HG02870 (cell line): ENCODE measurements around the gene GSDME.
"Not testable (repeated sequence)": the region's sequence is repeated elsewhere in the genome, so short reads cannot be mapped to it uniquely, and the experiment has no call there.

Experiments used
- ATAC-seq: cut with Tn5 transposase; IDR thresholded peaks from one replicate; pipeline ENCODE4 v1.9.1; 2021; ENCODE audit warnings: mild to moderate bottlenecking, moderate library complexity; ENCODE audit not compliant: unreplicated experiment

GSDME gene

GRCh38 chr7:24742506-24743162 lies 14.6 kb downstream of the GSDME start:
- ATAC-seq: no peak

- no peak for ATAC-seq
Measured at GRCh38 chr7:24741679-24742505, 15.4 kb downstream of the GSDME start.

- ATAC-seq: no peak
Measured at GRCh38 chr7:24740871-24741270, 16.4 kb downstream of the GSDME start.

DNA sequence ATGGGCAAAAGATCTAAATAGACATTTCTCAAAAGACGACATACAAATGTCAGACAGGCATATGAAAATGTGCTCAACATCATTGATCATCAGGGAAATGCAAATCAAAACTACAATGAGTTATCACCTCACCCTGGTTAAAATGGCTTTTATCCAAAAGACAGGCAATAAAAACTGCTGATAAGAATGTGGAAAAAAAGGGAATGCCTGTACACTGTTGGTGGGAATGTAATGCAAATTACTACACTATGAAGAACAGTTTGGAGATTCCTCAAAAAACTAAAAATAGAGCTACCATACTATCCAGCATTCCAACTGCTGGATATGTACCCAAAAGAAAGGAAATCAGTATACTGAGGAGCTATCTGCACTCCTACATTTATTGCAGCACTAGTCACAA lies 18.0 kb downstream of the GSDME start:
- ATAC-seq: no peak

GRCh38 chr7:24738577-24738976 lies 18.7 kb downstream of the GSDME start:
- ATAC-seq: no peak

DNA sequence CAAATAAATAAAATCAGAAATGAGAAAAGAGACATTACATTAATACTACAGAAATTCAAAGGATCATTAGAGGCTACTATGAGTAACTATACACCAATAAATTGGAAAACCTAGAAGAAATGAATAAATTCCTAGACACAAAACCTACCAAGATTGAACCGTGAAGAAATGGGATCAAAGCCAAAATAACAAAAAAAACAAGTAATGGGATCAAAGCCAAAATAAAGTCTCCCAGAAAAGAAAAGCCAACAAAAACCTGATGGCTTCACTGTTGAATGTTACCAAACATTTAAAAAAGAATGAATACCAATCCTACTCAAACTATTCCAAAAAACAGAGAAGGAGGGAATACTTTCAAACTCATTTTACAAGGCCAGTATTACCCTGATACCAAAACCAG lies 20.0 kb downstream of the GSDME start:
- ATAC-seq: no peak

DNA sequence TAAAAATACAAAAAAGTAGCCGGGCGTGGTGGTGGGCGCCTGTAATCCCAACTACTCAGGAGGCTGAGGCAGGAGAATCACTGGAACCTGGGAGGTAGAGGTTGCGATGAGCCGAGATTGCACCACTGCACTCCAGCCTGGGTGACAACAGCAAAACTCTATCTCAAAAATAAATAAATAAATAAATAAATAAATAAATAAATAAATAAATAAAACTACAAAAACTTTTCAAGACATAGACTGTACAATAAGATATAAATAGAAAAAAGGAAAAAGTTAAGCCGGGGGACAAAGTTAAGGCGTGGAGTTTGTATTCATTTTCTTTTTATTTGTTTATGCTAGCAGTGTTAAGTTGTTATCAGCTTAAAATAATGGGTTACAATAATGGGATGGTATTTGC lies 21.7 kb downstream of the GSDME start:
- ATAC-seq: not testable (repeated sequence)

DNA sequence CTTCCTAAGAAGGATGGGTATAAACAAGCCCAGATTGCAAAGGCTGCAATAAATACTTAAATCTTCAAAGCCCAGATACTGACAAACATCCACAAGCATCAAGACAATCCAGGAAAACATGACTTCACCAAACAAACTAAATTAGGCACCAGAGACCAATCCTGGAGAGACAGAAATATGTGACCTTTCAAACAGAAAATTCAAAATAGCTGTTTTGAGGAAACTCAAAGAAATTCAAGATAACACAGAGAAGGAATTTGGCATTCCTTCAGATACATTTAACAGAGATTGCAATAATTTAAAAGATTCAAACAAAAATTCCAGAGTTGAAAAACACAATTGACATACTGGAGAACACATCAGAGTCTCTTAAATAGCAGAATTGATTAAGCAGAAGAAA lies 23.0 kb downstream of the GSDME start:
- no peak for ATAC-seq

DNA sequence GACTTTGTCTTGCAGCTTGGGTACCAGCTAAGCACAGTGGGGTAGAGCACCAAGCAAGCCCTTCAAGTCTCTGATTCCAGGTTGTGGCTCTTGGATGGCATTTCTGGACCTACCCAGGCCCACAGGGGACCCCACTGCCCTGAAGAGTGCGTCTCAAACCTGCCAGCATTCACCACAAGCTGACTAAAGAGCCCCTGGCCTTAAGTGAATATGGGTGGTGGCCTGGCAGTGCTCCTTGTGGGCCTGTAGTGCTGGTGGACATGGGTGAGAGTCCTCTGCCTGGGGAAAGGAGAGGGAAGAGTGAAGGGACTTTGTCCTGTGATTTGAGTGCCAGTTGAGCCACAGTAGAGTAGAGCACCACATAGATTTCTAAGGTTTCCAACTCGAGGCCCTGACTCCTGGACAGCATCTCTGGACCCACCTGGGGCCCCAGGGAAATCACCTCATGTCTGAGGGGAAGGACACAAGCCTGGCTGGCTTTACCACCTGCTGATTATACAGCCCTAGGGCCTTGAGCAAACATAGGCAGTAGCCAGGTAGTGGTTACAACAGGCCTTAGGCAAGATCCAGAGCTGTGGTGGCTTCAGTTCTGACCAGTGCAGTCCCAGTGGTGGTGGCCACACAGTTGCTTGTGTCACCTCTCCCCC lies 23.7 kb downstream of the GSDME start:
- peak; percentile 26 for ATAC-seq

GRCh38 chr7:24732646-24733413 lies 24.4 kb downstream of the GSDME start:
- peak; percentile 63 for ATAC-seq

DNA sequence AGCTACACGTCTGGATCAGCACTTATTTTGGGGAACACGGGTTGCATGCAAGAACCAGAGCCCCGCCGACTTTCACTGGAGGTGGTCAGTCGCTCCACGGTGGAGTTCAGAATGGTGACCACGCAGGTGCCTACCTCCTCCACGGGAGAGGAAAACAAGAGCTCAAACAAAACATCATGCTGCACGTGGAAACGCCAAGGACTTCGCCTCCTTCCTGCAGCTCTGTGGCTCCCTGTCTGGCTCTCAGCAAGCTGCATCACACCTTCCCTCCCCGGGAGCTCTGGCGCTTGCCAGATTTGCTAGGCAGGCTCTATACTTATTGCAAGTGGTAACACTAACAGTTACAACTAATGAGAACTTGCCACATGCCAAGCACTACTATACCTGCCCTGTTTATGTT lies 26.0 kb downstream of the GSDME start:
- no peak for ATAC-seq

DNA sequence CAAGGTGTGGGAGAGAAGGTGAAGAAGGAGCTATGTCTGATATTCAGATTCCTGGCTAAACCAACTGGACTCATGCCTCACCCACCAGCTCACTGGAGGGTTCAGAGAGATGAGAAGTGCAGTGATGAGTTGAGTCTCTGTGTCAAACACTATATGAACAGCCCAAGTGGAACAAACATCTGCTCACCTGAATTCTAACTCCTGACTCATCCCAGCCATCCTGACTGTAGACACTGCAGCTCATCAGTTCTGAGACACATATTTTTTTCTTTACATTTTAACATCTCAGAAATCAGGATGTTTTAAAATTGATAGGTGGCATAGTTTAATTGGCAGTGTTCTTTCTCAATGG lies 27.3 kb downstream of the GSDME start:
- no peak for ATAC-seq

DNA sequence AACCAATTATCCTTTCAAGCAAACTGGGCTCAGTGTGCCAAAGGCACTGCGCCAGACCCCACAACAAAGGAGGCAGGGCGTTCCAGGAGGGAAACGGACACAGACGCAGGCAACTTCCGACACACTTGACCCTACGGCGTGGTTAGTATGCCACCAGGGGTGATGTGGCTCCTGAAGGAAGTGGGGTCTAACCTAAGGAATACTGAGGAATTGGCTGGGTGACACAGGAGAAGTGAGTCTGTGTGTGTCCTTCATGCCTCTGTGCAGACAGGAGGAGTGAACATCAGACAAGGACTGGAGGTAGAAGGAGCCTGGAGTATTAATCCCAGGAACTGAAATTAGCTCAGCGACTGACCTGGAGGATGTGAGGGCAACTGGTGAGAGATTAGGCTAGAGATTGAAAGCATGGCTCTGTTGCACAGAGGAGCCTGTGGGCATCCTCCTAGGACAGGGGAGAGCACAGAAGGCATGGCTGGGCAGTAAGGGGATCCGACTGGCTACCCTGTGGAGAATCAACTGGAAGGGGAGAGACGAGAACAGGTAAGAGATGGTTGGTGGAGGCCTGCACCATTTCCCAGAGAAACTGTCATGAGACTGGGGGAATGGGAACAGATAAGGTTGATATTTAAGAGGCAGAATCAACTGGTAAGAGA lies 27.8 kb downstream of the GSDME start:
- ATAC-seq: no peak

DNA sequence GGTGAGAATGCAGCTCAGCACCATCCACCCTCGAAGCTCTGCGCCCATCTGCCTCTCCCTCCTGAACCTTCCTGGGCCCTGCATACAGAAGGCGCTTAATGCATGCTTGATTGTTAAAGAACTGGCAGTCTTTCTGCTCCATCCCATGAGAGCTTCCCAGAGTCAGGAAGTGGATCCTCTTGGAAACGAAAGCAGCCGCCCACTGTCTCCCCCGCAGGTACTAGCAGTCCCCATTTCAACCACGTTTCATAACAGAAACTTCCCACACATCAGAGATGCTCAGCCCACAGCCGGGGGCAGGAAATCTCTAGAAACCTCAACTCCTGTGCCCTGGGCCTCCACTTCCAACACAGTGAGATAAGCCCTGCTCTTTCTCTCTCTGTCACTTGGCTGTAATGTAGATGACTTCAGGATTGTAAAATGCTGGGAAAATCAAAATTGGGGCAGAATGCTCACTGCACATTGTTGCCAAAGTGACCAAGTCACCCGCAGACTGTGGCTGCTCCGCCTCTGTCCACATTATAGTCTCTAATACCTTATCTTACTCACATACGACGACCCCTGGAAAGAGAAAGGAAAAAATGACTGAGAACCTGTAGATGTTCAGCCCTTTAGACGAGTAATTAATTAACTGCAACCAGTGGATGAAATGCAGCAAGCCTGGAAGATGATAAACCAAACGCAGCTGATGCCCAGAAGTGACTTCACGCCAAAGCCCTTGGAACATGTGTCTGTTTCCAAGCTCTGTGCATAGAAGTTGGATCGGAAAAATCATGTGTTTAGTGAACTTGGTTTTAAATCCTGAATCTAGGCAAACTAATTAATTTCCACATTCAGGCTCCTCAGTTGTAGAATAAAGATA lies 28.5 kb downstream of the GSDME start:
- ATAC-seq: peak; percentile 37

- no peak for ATAC-seq
Measured at GRCh38 chr7:24728121-24728500, 29.2 kb downstream of the GSDME start.

DNA sequence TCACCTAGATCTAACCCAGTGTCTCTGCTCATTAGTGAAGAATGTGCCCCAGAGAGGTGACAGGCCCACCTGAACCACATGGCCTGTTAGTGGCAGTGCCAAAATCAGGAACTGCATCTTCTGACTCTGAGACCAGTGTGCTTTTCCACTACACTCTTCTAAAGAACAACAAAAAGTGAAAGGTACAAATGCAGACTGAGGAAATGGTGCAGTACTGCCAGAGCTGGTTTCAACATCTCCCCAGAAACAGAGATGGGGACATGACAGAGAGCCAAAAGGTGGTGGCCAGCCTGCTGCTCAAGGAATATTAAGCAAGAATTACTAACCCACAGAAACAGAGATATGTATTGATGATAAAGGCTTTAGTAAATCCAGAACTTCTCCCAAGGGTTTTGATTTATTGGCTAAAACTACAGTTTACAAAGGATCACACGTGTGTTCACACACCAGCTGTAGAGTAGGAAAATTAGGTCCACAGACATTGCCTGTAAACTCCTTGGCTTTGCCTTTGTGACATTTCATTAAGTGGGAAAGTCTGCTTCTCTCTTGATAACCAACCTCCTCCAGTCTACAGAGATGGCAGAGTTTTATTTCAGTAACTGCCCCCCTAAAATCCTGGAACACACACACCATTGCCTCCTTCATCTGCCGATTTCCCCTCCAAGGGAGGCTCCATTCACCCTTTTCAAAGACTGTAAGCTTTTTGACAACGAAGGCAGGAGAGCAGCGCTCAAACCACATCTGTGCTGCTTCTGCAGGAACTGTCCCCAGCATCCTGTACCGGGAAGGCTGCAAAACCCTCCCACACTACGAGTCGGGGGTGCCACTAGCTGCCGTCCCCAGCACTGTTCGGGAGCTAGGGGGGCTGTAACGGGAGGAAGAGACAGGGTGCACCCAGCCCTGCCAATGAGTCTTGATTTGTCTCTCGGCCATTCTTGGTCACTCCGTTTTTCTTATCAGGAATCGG lies 29.8 kb downstream of the GSDME start:
- ATAC-seq: peak; percentile 42

GRCh38 chr7:24725554-24726241 lies 31.6 kb downstream of the GSDME start:
- ATAC-seq: no peak
